IMR-90 (cell line): ENCODE results near the gene BRCC3. TPM values are rescaled to one million over a fixed set of nuclear protein-coding genes. Genes with fewer than 3 reads are reported as not detected.
A peak's percentile ranks its signal among the peaks of the same experiment; 100 is the strongest.

ENCODE experiments used
- ATAC-seq: fragments of 200-7000 bp; cut with Tn5 transposase; 2 replicates; pipeline ENCODE4 v1.9.1; 2020; ENCODE audit warnings: low read depth, mild to moderate bottlenecking, moderate library complexity
- BruUV-seq: library from RNA; stranded (reverse); fragments of 400-500 nt; replicated peaks from 2 replicates; lab custom pipeline; 2021; lab: Mats Ljungman, UMichigan
- CTCF ChIA-PET: fragments of 300-600 bp; formaldehyde crosslinking; extraction: SDS; loops from one replicate; lab custom pipeline; 2021; ENCODE audit warnings: antibody characterized with exemption; lab: Yijun Ruan, JAX
- POLR2A ChIA-PET: fragments of 300-600 bp; sonication (Branson Sonifier 250); formaldehyde crosslinking; loops from one replicate; lab custom pipeline; 2022; ENCODE audit warnings: antibody characterized with exemption; ENCODE audit not compliant: unreplicated experiment; lab: Charles Lee
- DNase-seq: peaks from one replicate; pipeline ENCODE4 v3.0.0; 2013
- H2AFZ ChIP-seq: replicated peaks from 2 replicates; pipeline ENCODE3; 2013; ENCODE audit warnings: low read length, mild to moderate bottlenecking; ENCODE audit not compliant: poor library complexity
- H2AK5ac ChIP-seq: 2 replicates; pipeline ENCODE4 v1.6.1; 2013; ENCODE audit warnings: low read depth, low read length, inconsistent platforms
- H2AK9ac ChIP-seq: replicated peaks from 2 replicates; pipeline ENCODE3; 2013; ENCODE audit warnings: mild to moderate bottlenecking, low read depth, low read length, moderate library complexity; ENCODE audit not compliant: poor library complexity
- H2BK120ac ChIP-seq: 2 replicates; pipeline ENCODE4 v1.6.1; 2013; ENCODE audit warnings: low read depth, low read length, inconsistent platforms
- H2BK15ac ChIP-seq: 3 replicates; pipeline ENCODE4 v1.6.1; 2013; ENCODE audit warnings: low read depth, low read length, inconsistent platforms
- H2BK20ac ChIP-seq: 2 replicates; pipeline ENCODE4 v1.6.1; 2013; ENCODE audit warnings: low read depth, mild to moderate bottlenecking, inconsistent platforms, low read length, moderate library complexity
- H2BK5ac ChIP-seq: 2 replicates; pipeline ENCODE4 v1.6.1; 2013; ENCODE audit warnings: mild to moderate bottlenecking, low read depth, low read length, inconsistent platforms; ENCODE audit not compliant: poor library complexity, severe bottlenecking
- H3K14ac ChIP-seq: replicated peaks from 2 replicates; pipeline ENCODE4 v1.6.1; 2013; ENCODE audit warnings: low read depth, low read length, inconsistent platforms
- H3K18ac ChIP-seq: 2 replicates; pipeline ENCODE4 v1.6.1; 2013; ENCODE audit warnings: low read depth, low read length, control low read depth
- H3K23ac ChIP-seq: 2 replicates; pipeline ENCODE4 v1.6.1; 2013; ENCODE audit warnings: low read depth, low read length, inconsistent platforms
- H3K27ac ChIP-seq: 2 replicates; pipeline ENCODE4 v1.5.1; 2013; ENCODE audit warnings: mild to moderate bottlenecking, control low read depth, low read length; ENCODE audit not compliant: insufficient read depth
- H3K27me3 ChIP-seq: 2 replicates; pipeline ENCODE4 v1.6.1; 2013; ENCODE audit warnings: low read length; ENCODE audit not compliant: control insufficient read depth, insufficient read depth
- H3K36me3 ChIP-seq: 2 replicates; pipeline ENCODE4 v1.6.1; 2013; ENCODE audit warnings: low read length, mixed read lengths; ENCODE audit not compliant: control insufficient read depth, insufficient read depth
- H3K4ac ChIP-seq: 2 replicates; pipeline ENCODE4 v1.6.1; 2013; ENCODE audit warnings: low read depth, low read length, inconsistent platforms
- H3K4me1 ChIP-seq: 2 replicates; pipeline ENCODE4 v1.6.1; 2013; ENCODE audit warnings: low read length, mixed read lengths; ENCODE audit not compliant: control insufficient read depth, insufficient read depth
- H3K4me2 ChIP-seq: 2 replicates; pipeline ENCODE4 v1.6.1; 2013; ENCODE audit warnings: low read depth, mild to moderate bottlenecking, control low read depth, low read length, moderate library complexity
- H3K4me3 ChIP-seq: 2 replicates; pipeline ENCODE4 v1.5.1; 2013; ENCODE audit warnings: low read depth, mild to moderate bottlenecking, control low read depth, low read length, moderate library complexity; ENCODE audit not compliant: insufficient read depth
- H3K56ac ChIP-seq: 2 replicates; pipeline ENCODE4 v1.6.1; 2013; ENCODE audit warnings: low read length, inconsistent platforms; ENCODE audit not compliant: insufficient read depth; ENCODE audit errors: extremely low read depth
- H3K79me1 ChIP-seq, 2 experiments: 2 replicates each; pipeline ENCODE4 v1.6.1; 2013; ENCODE audit warnings: low read length in 2 of 2, inconsistent platforms in 1 of 2, low read depth in 1 of 2
- H3K9ac ChIP-seq: 2 replicates; pipeline ENCODE4 v1.6.1; 2013; ENCODE audit warnings: low read depth, low read length, control low read depth
- H3K9me1 ChIP-seq: 2 replicates; pipeline ENCODE4 v1.6.1; 2013; ENCODE audit warnings: low read length, inconsistent platforms; ENCODE audit not compliant: insufficient read depth
- H3K9me3 ChIP-seq: 2 replicates; pipeline ENCODE4 v1.6.1; 2013; ENCODE audit warnings: low read length; ENCODE audit not compliant: control insufficient read depth, insufficient read depth
- H4K20me1 ChIP-seq: 2 replicates; pipeline ENCODE4 v1.6.1; 2013; ENCODE audit warnings: low read length, inconsistent platforms; ENCODE audit not compliant: insufficient read depth
- H4K5ac ChIP-seq: 2 replicates; pipeline ENCODE4 v1.6.1; 2013; ENCODE audit warnings: mild to moderate bottlenecking, low read depth, low read length, control low read depth
- H4K8ac ChIP-seq, 2 experiments: 2 replicates each; pipeline ENCODE4 v1.6.1; 2013; ENCODE audit warnings: low read depth in 2 of 2, low read length in 2 of 2, control low read depth in 1 of 2, inconsistent platforms in 1 of 2
- H4K91ac ChIP-seq: 2 replicates; pipeline ENCODE4 v1.6.1; 2013; ENCODE audit warnings: low read depth, low read length, inconsistent platforms; ENCODE audit not compliant: insufficient read depth
- BHLHE40 ChIP-seq: fragments of 150-350 bp; IDR thresholded peaks from 2 replicates; pipeline ENCODE4 v1.6.1; 2016; ENCODE audit warnings: mild to moderate bottlenecking, low read depth, low read length
- CEBPB ChIP-seq: IDR thresholded peaks from 2 replicates; pipeline ENCODE4 v1.6.1; 2012; ENCODE audit warnings: low read depth, low read length, improper control_type of control experiment
- CHD1 ChIP-seq: IDR thresholded peaks from 2 replicates; pipeline ENCODE4 v1.6.1; 2012; ENCODE audit warnings: low read depth, low read length, improper control_type of control experiment
- FOS ChIP-seq: fragments of 150-350 bp; IDR thresholded peaks from 2 replicates; pipeline ENCODE4 v1.6.1; 2016; ENCODE audit warnings: low read depth, low read length
- MAFK ChIP-seq: IDR thresholded peaks from 2 replicates; pipeline ENCODE4 v1.6.1; 2012; ENCODE audit warnings: low read depth, low read length, improper control_type of control experiment
- MAZ ChIP-seq: IDR thresholded peaks from 2 replicates; pipeline ENCODE4 v1.6.1; 2012; ENCODE audit warnings: low read depth, mild to moderate bottlenecking, low read length, improper control_type of control experiment, moderate library complexity, borderline replicate concordance
- MXI1 ChIP-seq: IDR thresholded peaks from 2 replicates; pipeline ENCODE4 v1.6.1; 2012; ENCODE audit warnings: low read depth, mild to moderate bottlenecking, low read length, moderate library complexity, borderline replicate concordance
- NFE2L2 ChIP-seq: fragments of 150-350 bp; IDR thresholded peaks from 2 replicates; pipeline ENCODE4 v1.6.1; 2016; ENCODE audit warnings: low read depth, mild to moderate bottlenecking, low read length
- POLR2A ChIP-seq: IDR thresholded peaks from 2 replicates; pipeline ENCODE4 v1.6.1; 2012; ENCODE audit warnings: mild to moderate bottlenecking, low read depth, low read length
- RAD21 ChIP-seq: IDR thresholded peaks from 2 replicates; pipeline ENCODE4 v1.6.1; 2012; ENCODE audit warnings: low read length, improper control_type of control experiment
- RCOR1 ChIP-seq: IDR thresholded peaks from 2 replicates; pipeline ENCODE4 v1.6.1; 2012; ENCODE audit warnings: mild to moderate bottlenecking, low read length, improper control_type of control experiment; ENCODE audit not compliant: insufficient replicate concordance
- RFX5 ChIP-seq: IDR thresholded peaks from 2 replicates; pipeline ENCODE4 v1.8.0; 2012; ENCODE audit warnings: low read depth, mild to moderate bottlenecking, low read length, moderate library complexity
- SMC3 ChIP-seq: fragments of 150-350 bp; IDR thresholded peaks from 2 replicates; pipeline ENCODE4 v1.6.1; 2016; ENCODE audit warnings: low read depth, mild to moderate bottlenecking, antibody characterized with exemption, low read length, moderate library complexity
- WGBS, 2 experiments: methylation state at CpG; one replicate each; pipeline versions ENCODE4 v1.1.5 to v1.1.7; 2013; ENCODE audit warnings: missing lambda C conversion rate in 2 of 2; ENCODE audit not compliant: insufficient read length in 1 of 2; ENCODE audit errors: extremely low coverage in 2 of 2; 5-methylcytosine and 5-hydroxymethylcytosine counted together
- dilution Hi-C: fragments of 300-500 bp; cut with HindIII; formaldehyde crosslinking; loops from one replicate; pipeline ENCODE4 v1.14.3; 2018; ENCODE audit warnings: low sequenced_read_pairs; ENCODE audit not compliant: unreplicated experiment
- in situ Hi-C: fragments of 300-500 bp; cut with MboI; formaldehyde crosslinking; loops from 3 replicates; pipeline ENCODE4 v1.14.3; 2019; ENCODE audit warnings: low sequenced_read_pairs, inconsistent platforms, mixed read lengths
- intact Hi-C: fragments of 100-400 bp; cut with micrococcal nuclease; formaldehyde crosslinking; loops from 2 replicates; pipeline ENCODE4 v1.10.0; 2022
- polyA plus RNA-seq, 3 experiments: library from polyadenylated mRNA; depleted of rRNA; stranded (reverse); fragments of >200 nt; gene quantifications; 2 replicates each; pipeline ENCODE4 v1.2.3, GENCODE V29; 2012; ENCODE audit warnings: low replicate concordance in 1 of 3
- total RNA-seq: library from RNA; depleted of rRNA; stranded (reverse); fragments of >200 nt; gene quantifications from 2 replicates; pipeline ENCODE4 v1.2.3, GENCODE V29; 2012
- TF ChIP-seq, protein P1 (sequence below): fragments of 150-350 bp; IDR thresholded peaks from 2 replicates; pipeline ENCODE4 v1.6.1; 2017; ENCODE audit warnings: mild to moderate bottlenecking, antibody characterized with exemption, low read length, low read depth
- TF ChIP-seq, protein P2 (sequence below): fragments of 150-350 bp; IDR thresholded peaks from 2 replicates; pipeline ENCODE4 v1.6.1; 2016; ENCODE audit warnings: low read depth, mild to moderate bottlenecking, low read length, moderate library complexity, borderline replicate concordance
- TF ChIP-seq, protein P3 (sequence below): conservative IDR thresholded peaks from 2 replicates; pipeline ENCODE4 v1.5.1; 2012; ENCODE audit warnings: mild to moderate bottlenecking, low read depth, low read length, improper control_type of control experiment

Gene BRCC3
- total and polyA plus RNA-seq, 2 of the 4 experiments (the other 2 are of a cell fraction): 14.4 to 24.7 TPM

DNA sequence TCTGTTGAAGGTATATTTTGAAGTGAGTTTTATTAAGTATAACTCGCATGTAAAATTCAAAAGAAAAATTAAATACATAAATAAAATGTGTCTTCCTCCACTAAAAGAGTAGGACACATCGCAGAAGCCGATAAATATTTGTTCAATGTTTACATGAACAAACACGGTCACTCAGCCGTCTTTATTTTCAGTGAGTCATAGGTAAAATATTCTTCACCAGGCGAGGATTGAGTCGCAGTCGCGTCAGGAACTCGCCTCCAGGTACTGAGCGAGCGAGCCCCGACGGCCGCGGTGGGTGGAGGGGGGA lies 44.9 kb upstream of the BRCC3 start:
- peak overlapping the region; percentile 93 for H2AFZ ChIP-seq
- H3K4ac ChIP-seq: no peak overlapping the region; the same call in 1 of the 2 replicates
- peak overlapping the region; percentile 77 to 90; a peak in 3 of 4 replicates for H4K8ac ChIP-seq
- WGBS, 2 experiments: no CpG with 5 or more reads among the region's 16 CpGs
- peak overlapping the region; percentile 91; the same call in 1 of the 2 replicates for H4K5ac ChIP-seq
- no peak overlapping the region for H3K56ac ChIP-seq
- no peak overlapping the region for H2AK5ac ChIP-seq
- H2BK15ac ChIP-seq: no peak overlapping the region; the same call in 2 of the 3 replicates
- no peak overlapping the region for H2BK120ac ChIP-seq
- peak overlapping the region; percentile 72 for H4K91ac ChIP-seq
- ChIA-PET CTCF (no interaction called here), POLR2A (no interaction called here)
- H3K27me3 ChIP-seq: no peaks in the 10 kb centered on the region; the same call in 1 of the 2 replicates
- TF ChIP-seq, protein P1, sequence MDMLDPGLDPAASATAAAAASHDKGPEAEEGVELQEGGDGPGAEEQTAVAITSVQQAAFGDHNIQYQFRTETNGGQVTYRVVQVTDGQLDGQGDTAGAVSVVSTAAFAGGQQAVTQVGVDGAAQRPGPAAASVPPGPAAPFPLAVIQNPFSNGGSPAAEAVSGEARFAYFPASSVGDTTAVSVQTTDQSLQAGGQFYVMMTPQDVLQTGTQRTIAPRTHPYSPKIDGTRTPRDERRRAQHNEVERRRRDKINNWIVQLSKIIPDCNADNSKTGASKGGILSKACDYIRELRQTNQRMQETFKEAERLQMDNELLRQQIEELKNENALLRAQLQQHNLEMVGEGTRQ: no peak
- TF ChIP-seq, protein P2, sequence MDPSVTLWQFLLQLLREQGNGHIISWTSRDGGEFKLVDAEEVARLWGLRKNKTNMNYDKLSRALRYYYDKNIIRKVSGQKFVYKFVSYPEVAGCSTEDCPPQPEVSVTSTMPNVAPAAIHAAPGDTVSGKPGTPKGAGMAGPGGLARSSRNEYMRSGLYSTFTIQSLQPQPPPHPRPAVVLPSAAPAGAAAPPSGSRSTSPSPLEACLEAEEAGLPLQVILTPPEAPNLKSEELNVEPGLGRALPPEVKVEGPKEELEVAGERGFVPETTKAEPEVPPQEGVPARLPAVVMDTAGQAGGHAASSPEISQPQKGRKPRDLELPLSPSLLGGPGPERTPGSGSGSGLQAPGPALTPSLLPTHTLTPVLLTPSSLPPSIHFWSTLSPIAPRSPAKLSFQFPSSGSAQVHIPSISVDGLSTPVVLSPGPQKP: no peak
- TF ChIP-seq POLR2A (no peak), CEBPB (no peak), BHLHE40 (no peak), MAZ (no peak), MAFK (no peak), RCOR1 (no peak), RFX5 (no peak), NFE2L2 (no peak), FOS (no peak), MXI1 (no peak), SMC3 (no peak), CHD1 (no peak), RAD21 (no peak)
- TF ChIP-seq, protein P3, sequence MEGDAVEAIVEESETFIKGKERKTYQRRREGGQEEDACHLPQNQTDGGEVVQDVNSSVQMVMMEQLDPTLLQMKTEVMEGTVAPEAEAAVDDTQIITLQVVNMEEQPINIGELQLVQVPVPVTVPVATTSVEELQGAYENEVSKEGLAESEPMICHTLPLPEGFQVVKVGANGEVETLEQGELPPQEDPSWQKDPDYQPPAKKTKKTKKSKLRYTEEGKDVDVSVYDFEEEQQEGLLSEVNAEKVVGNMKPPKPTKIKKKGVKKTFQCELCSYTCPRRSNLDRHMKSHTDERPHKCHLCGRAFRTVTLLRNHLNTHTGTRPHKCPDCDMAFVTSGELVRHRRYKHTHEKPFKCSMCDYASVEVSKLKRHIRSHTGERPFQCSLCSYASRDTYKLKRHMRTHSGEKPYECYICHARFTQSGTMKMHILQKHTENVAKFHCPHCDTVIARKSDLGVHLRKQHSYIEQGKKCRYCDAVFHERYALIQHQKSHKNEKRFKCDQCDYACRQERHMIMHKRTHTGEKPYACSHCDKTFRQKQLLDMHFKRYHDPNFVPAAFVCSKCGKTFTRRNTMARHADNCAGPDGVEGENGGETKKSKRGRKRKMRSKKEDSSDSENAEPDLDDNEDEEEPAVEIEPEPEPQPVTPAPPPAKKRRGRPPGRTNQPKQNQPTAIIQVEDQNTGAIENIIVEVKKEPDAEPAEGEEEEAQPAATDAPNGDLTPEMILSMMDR: no peak
- intact Hi-C loops (loop anchor here (2.0 kb wide), 1 partner anchor 44 kb away; the partner anchor contains the start of genes BRCC3, CMC4 and MTCP1), dilution Hi-C loops (no loop called here), in situ Hi-C loops (no loop called here)
- DNase-seq: no peak
- H3K9me3 ChIP-seq: no peaks in the 10 kb centered on the region
- H3K18ac ChIP-seq: peak overlapping the region; percentile 90
- peaks cover 0 to 7% of the 10 kb centered on the region in 2 experiments; a peak in 2 of 4 replicates for H3K79me1 ChIP-seq
- H3K23ac ChIP-seq: 0 out of 2 replicates have a peak overlapping the region, but pooled peaks have one; percentile 77
- no peak overlapping the region for H3K14ac ChIP-seq
- H3K9ac ChIP-seq: peak overlapping the region; percentile 83
- peak overlapping the region; percentile 85 for H2BK5ac ChIP-seq
- peak overlapping the region; percentile 96 for H3K4me3 ChIP-seq
- no peak for ATAC-seq
- no peak overlapping the region for H2AK9ac ChIP-seq
- H3K4me1 ChIP-seq: no peaks in the 10 kb centered on the region
- no peaks in the 10 kb centered on the region for H3K9me1 ChIP-seq
- H3K36me3 ChIP-seq: no peaks in the 10 kb centered on the region
- peak overlapping the region; percentile 83 for H3K4me2 ChIP-seq
- no peak overlapping the region; the same call in 1 of the 2 replicates for H2BK20ac ChIP-seq
- BruUV-seq: no TSS peak
- peak overlapping the region; percentile 94 for H3K27ac ChIP-seq
- no peaks in the 10 kb centered on the region for H4K20me1 ChIP-seq
